HG02852 (cell line): ENCODE measurements around the gene TIMELESS.
A peak's percentile ranks its signal among the peaks of the same experiment; 100 is the strongest.
"Not testable (repeated sequence)": the region's sequence is repeated elsewhere in the genome, so short reads cannot be mapped to it uniquely, and the experiment has no call there.

Source experiments
- ATAC-seq: cut with Tn5 transposase; IDR thresholded peaks from one replicate; pipeline ENCODE4 v1.9.1; 2021; ENCODE audit warnings: mild to moderate bottlenecking, moderate library complexity; ENCODE audit not compliant: unreplicated experiment

Gene TIMELESS

GRCh38 chr12:56469007-56469930 is 20.0 kb upstream of the TIMELESS start:
- ATAC-seq, result no peak

GRCh38 chr12:56468216-56469006 is 19.2 kb upstream of the TIMELESS start, which contains the start of gene SPRYD4:
Gene SPRYD4 (plus strand): TSS chr12:56468578. CDS start chr12:56468592, 14 bp downstream.
- ATAC-seq, result peak; percentile 89

GRCh38 chr12:56462565-56462964 is 13.3 kb upstream of the TIMELESS start:
- ATAC-seq, result no peak

GRCh38 chr12:56461235-56462159 is 12.3 kb upstream of the TIMELESS start:
- no peak for ATAC-seq

DNA sequence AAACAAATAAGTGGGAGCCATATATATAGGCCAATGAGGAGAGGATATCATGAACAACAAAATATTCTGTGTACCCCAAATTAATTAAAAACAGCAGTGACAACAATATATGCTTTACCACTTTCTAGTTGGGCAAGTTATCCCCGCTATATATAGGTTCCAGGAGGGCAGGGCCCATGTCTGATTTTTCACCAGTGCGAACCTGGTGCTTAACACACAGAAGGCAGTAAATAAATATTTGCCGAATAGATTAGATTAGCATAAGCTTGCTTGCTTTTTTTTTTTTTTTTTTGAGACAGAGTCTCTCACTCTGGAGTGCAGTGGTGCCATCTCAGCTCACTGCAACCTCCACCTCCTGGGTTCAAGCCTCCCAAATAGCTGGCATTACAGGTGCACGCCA is 8.6 kb upstream of the TIMELESS start:
- no peak for ATAC-seq

DNA sequence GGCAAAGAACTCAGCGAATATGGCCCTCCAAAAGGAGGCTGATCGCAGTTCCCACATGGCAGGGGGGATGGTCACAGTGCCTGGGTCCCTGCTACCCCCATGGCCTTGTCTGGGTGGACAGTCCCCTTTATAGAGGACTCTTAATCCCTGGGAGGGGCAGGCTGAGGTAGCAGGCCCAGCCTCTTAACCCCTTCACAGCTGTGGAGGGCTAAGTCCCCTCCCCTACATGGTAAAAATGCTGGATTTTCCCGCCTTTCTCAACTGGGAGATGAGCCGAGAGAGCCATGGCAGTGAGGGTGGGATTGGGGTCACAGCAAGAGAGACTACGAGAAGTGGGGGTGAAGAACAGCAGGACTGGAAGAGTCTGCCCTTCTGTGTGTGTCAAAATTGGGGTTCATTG is 5.3 kb upstream of the TIMELESS start, which contains the start of gene MIP:
MIP (minus strand) TSS at position 101 of the 400 bp plus-strand sequence; CDS start at position 57, 44 bp downstream.
- no peak for ATAC-seq

DNA sequence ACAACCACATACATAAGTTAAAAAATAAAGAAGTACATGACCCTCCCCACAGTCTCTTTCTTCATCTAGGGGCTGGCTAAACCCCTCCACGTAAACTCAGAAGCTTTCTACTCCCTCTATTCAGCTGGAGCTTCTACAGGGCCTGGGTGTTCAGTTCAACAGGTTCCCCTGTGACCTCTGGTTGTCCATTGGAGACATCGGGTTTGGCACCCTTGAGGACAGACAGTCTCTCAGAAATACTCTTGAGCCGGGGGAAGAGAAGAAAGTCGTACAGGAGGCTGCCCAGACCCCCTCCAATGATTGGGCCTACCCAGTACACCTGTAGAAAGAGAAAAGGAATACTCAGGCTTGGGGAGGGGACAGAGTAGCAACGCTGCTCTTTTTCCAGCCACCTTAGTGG is 1.9 kb upstream of the TIMELESS start:
- no peak for ATAC-seq

DNA sequence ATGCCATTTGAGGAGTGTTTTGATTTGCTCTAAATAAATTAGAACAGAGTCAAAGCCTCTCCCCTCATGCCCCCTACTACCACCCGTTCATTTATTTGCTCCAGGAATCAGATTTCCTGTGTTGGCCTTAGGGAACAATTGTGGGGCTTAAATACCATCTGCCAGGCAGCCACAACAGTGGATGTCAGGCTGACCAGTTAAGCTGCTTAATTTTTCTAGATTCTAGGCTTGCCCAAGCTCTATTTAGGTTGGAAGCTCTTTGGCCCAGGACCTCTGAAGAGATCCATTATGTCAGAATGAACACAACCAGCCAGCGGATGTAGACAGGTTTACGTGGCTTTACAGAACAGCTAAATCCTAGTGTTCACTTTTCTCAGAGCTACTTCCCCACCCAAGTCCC is 1.0 kb upstream of the TIMELESS start:
- no peak for ATAC-seq

DNA sequence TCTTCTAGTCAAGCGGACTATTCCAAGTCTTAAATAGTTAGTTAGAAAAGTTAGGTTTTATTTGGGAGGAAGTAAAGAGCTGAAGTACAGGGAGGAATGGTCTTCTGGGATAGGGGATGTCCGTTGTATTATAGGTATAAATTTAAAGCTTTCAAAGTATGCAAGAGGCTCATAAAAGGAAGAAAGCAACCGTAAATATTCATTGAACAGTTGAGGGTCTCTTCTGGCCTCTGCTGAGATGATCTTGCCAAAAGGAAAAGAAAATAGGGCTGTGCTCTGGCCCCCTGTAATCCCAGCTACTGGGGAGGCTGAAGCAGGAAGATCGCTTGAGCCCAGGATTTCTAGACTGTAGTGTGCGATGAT is 377 bp upstream of the TIMELESS start:
- no peak for ATAC-seq

GRCh38 chr12:56443208-56443607 is 6.0 kb downstream of the TIMELESS start:
- not testable (repeated sequence) for ATAC-seq

DNA sequence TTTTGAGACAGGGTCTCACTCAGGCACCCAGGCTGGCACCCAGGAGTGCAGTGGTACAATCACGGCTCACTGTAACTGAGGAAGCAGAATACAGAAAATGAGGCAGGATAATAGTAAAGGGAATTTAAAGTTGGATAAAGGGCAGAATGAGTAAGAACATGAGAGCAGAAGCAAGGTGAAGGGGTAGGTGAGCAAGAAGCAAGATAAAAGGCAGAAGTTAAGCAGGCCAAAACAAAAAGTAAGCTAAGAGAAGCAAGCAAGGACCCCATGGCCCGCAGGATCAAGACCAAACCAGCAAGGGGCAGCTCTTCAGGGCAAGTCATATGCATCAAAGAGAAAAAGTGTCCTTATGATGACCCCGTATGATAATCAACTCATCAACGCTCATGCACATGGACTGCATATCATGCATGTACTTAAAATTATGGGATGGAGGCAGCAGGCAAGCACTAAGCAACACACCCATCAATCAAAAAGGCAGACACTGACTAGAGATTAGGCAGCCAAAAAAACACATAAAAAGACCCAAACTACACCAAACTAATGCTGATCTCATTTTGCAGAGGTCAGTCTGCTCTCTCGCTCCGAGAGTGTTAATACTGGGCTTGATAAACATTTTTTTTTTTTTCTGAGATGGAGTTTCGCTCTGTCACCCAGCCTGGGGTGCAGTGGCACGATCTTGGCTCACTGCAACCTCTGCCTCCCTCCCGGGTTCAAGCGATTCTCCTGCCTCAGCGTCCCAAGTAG is 11.6 kb downstream of the TIMELESS start:
- ATAC-seq, result no peak

GRCh38 chr12:56434828-56435227 is 14.4 kb downstream of the TIMELESS start:
- ATAC-seq, result no peak

- no peak for ATAC-seq
These were observed 17.4 kb downstream of the TIMELESS start for GRCh38 chr12:56431850-56432249.

DNA sequence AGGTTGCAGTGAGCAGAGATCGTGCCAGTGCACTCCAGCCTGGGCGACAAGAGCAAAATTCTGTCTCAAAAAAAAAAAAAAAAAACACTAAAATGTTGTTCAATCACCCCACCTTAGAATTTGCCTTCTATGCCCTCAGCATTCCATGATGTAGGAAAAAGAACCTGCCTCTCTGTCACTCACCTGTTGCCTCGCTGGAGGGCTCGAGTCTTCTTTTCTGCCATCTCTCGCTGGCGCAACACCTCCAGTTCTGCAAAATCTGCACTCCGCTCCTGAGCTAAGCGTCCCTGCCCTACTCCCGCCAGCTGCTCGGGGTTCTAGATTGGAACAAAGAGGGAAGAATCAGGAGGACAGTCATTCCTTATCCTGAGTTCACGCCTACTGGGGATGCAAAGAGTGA is 17.9 kb downstream of the TIMELESS start:
- no peak for ATAC-seq

- ATAC-seq, result no peak
These were observed 23.2 kb downstream of the TIMELESS start for GRCh38 chr12:56425940-56426438.

DNA sequence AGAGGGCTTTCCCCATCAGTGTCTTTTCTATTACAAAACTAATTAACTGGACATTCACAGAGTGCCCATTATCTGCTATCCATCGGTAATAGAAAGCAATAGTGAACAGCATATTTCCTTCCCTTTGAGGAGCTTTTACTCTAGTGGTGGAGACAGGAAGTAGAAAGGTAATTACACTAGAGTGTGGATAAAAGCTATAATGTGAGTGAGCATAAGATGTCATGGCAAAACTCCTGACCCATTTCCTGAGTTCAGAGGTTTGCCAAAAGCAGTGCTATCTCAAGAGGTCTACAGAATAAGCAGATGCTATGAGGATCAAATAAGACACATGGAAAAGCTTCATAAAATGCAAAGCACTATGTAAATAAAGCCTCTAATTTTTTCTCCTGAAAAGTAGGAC is 24.0 kb downstream of the TIMELESS start:
- no peak for ATAC-seq

DNA sequence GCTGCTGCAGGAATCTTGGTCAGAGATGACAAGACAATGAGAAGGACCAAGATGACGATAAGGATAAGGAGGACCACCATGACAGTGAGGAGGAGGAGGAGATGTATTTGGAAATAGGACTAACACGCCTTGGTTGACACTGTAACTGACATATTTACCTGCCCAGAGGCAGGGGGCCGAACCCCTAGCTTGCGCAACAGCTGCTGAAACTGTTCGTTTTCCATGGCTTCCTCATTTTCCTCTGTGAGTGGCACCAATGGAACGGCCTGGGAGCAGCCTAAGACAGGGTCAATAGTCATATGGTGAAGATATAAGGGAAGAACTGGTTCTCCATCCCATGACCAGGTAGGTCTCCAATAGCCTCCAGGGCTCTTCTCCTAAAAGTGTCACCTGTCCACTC is 28.8 kb downstream of the TIMELESS start:
- ATAC-seq, result no peak

DNA sequence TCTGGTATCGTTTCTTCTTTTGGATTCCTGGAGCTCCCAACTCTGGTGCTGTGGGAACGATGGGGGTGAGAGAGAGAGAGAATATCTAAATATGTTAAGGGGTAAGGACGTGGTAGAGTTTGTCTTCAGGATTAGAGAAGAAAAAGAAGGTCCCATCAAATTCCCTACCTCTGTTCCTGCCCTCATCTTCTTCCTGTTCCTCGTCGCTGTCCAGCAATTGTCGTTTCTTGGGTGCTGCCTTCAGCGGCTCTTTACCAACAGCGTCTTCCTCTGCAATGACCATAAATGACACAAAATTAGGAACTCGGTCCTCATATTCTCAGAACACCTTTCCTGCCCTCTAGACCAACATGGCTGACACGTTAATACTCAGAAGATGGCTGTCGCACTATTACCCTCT is 31.5 kb downstream of the TIMELESS start:
- ATAC-seq, result no peak

DNA sequence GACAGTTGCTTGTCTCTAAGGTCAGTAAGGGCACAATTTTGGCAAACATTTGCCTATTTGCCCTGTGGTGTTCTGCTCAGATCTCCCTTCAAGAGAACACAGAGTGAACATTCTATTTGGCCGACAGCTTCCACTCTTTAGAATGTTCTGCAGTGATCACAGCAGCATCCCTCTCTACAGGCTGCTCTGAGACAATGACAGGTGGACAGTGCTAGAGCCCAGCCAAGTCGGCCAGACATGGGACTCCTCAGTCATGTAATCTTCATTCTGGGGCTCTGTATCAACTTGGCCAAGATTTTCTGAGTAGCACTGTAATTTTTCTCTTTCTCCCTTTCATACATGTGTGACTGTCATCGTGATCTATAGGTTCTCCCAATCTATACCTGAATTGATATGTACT is 34.8 kb downstream of the TIMELESS start:
- no peak for ATAC-seq

- ATAC-seq, result no peak
These were observed 35.8 kb downstream of the TIMELESS start for GRCh38 chr12:56413392-56413791.
